Esophagus squamous epithelium (tissue), 5 donors: Measurements from ENCODE around the gene ZNF407. TPM values are rescaled to one million over a fixed set of nuclear protein-coding genes. Genes with fewer than 3 reads are reported as not detected.

Experiments used
- DNase-seq: peaks from one replicate; lab custom pipeline; 2025; lab: John Stamatoyannopoulos, UW
- H3K27ac ChIP-seq, 4 donors: fragments of 200-600 bp; sonication (generic); one replicate each; pipeline ENCODE4 v1.5.1; 2016 to 2019; ENCODE audit warnings: mild to moderate bottlenecking in 1 of 4
- H3K27me3 ChIP-seq, 4 donors: fragments of 200-600 bp; sonication (generic); 1 replicate in 3 of 4; 2 replicates in 1 of 4; pipeline versions ENCODE4 v1.5.1 to v1.6.0; 2017 to 2021; ENCODE audit warnings: antibody characterized with exemption in 1 of 4
- H3K36me3 ChIP-seq, 3 donors: fragments of 200-600 bp; sonication (generic); one replicate each; pipeline ENCODE4 v1.5.1; 2016 to 2019
- H3K4me1 ChIP-seq, 3 donors: fragments of 200-600 bp; sonication (generic); one replicate each; pipeline ENCODE4 v1.5.1; 2017 to 2019
- H3K4me3 ChIP-seq, 4 donors: fragments of 200-600 bp; sonication (generic); 1 replicate in 3 of 4; 2 replicates in 1 of 4; pipeline ENCODE4 v1.5.1; 2016 to 2019; ENCODE audit warnings: mild to moderate bottlenecking in 2 of 4, moderate library complexity in 1 of 4
- H3K9me3 ChIP-seq, 3 donors: fragments of 200-600 bp; sonication (generic); one replicate each; pipeline ENCODE4 v1.5.1; 2016 to 2019
- CTCF ChIP-seq, 6 experiments: fragments of 450-650 bp in 4 of 6; fragments of 200-600 bp in 2 of 6; sonication (generic) in 2 of 6; IDR thresholded peaks; one replicate each; pipeline ENCODE4 v1.5.1; 2016 to 2019; ENCODE audit warnings: antibody characterized with exemption in 6 of 6, mild to moderate bottlenecking in 4 of 6, moderate library complexity in 4 of 6
- POLR2A ChIP-seq, 4 donors: fragments of 450-650 bp; IDR thresholded peaks; one replicate each; pipeline ENCODE4 v1.6.1; 2017; ENCODE audit warnings: antibody characterized with exemption in 4 of 4, mild to moderate bottlenecking in 4 of 4, moderate library complexity in 3 of 4
- WGBS, 2 donors: methylation state at CpG; one replicate each; pipeline ENCODE4 v1.1.5; 2018; 5-methylcytosine and 5-hydroxymethylcytosine counted together
- intact Hi-C: fragments of 100-400 bp; cut with DNase I; formaldehyde crosslinking; loops from one replicate; pipeline ENCODE4 v1.15.0; 2022
- total RNA-seq, 4 donors: library from RNA; depleted of rRNA; stranded (reverse); fragments of >200 nt; gene quantifications; one replicate each; pipeline ENCODE4 v1.1.0, GENCODE V29; 2016
- donor health status: DM: yes; HTN: yes; CAD: no.

ZNF407 gene
- total RNA-seq, 4 donors from 2014 or later = 6.4 to 21.2 (median 13.1) TPM

GRCh38 chr18:74928194-74928968 is 330.7 kb downstream of the ZNF407 start:
- no peak overlapping the region for H3K4me3 ChIP-seq
- no peak overlapping the region for H3K27ac ChIP-seq
- no peaks in the 10 kb centered on the region for H3K9me3 ChIP-seq
- intact Hi-C loops = no loop called here
- no peak for TF ChIP-seq POLR2A (IDR thresholded peaks at IDR 0.05)
- no peak for TF ChIP-seq CTCF (IDR thresholded peaks at IDR 0.05)
- no peaks in the 10 kb centered on the region for H3K27me3 ChIP-seq
- no peaks in the 10 kb centered on the region for H3K4me1 ChIP-seq
- H3K36me3 ChIP-seq = peaks cover 0 to 4% (median 0%) of the 10 kb centered on the region in 3 donors
- 81 to 96% methylated on average over 4 of the region's 4 CpGs for WGBS, 2 donors
- DNase-seq = no peak

GRCh38 chr18:74929110-74929509 is 331.4 kb downstream of the ZNF407 start:
- intact Hi-C loops = no loop called here
- WGBS, 2 donors = 84 to 89% methylated on average over 11 of the region's 11 CpGs
- TF ChIP-seq POLR2A (IDR thresholded peaks at IDR 0.05) (no peak), CTCF (IDR thresholded peaks at IDR 0.05) (no peak)
- Histone ChIP-seq H3K27me3 (no peaks in the 10 kb centered on the region), H3K4me1 (no peaks in the 10 kb centered on the region), H3K27ac (no peak overlapping the region), H3K36me3 (peaks cover 0 to 4% (median 0%) of the 10 kb centered on the region in 3 donors), H3K9me3 (no peaks in the 10 kb centered on the region), H3K4me3 (no peak overlapping the region)
- DNase-seq = no peak

GRCh38 chr18:74930616-74931015 is 332.9 kb downstream of the ZNF407 start:
- no peak overlapping the region for H3K27ac ChIP-seq
- no peaks in the 10 kb centered on the region for H3K27me3 ChIP-seq
- DNase-seq = no peak
- WGBS, 2 donors = 91 to 100% methylated on average over 1 of the region's 1 CpG
- TF ChIP-seq CTCF (IDR thresholded peaks at IDR 0.05) (no peak), POLR2A (IDR thresholded peaks at IDR 0.05) (no peak)
- intact Hi-C loops = no loop called here
- no peak overlapping the region for H3K4me3 ChIP-seq
- no peaks in the 10 kb centered on the region for H3K9me3 ChIP-seq
- peaks cover 0 to 4% (median 0%) of the 10 kb centered on the region in 3 donors for H3K36me3 ChIP-seq
- no peaks in the 10 kb centered on the region for H3K4me1 ChIP-seq

GRCh38 chr18:74933930-74934329 is 336.3 kb downstream of the ZNF407 start:
- Histone ChIP-seq H3K9me3 (no peaks in the 10 kb centered on the region), H3K36me3 (peaks cover 0 to 4% (median 0%) of the 10 kb centered on the region in 3 donors), H3K4me1 (no peaks in the 10 kb centered on the region), H3K27ac (no peak overlapping the region), H3K27me3 (no peaks in the 10 kb centered on the region), H3K4me3 (no peak overlapping the region)
- no peak for DNase-seq
- 79 to 80% methylated on average over 4 of the region's 4 CpGs for WGBS, 2 donors
- intact Hi-C loops = no loop called here
- TF ChIP-seq CTCF (IDR thresholded peaks at IDR 0.05) (no peak), POLR2A (IDR thresholded peaks at IDR 0.05) (no peak)

GRCh38 chr18:74935434-74935833 is 337.8 kb downstream of the ZNF407 start:
- WGBS, 2 donors = 80 to 92% methylated on average over 7 of the region's 7 CpGs
- Histone ChIP-seq H3K9me3 (no peaks in the 10 kb centered on the region), H3K27me3 (no peaks in the 10 kb centered on the region), H3K4me3 (no peak overlapping the region), H3K36me3 (peaks cover 0 to 4% (median 0%) of the 10 kb centered on the region in 3 donors), H3K4me1 (no peaks in the 10 kb centered on the region), H3K27ac (no peak overlapping the region)
- no peak for DNase-seq
- no peak for TF ChIP-seq CTCF (IDR thresholded peaks at IDR 0.05)
- no peak for TF ChIP-seq POLR2A (IDR thresholded peaks at IDR 0.05)
- intact Hi-C loops = no loop called here
